Stimulated activated CD4-positive, alpha-beta T cell treated with anti-CD3 and anti-CD28 coated beads, Interleukin-12 subunit alpha, Interleukin-12 subunit beta, amount 100 ng/mL, for 48 hours (primary cell): ENCODE results near the gene CHD6.

ENCODE experiments used
- DNase-seq, 3 donors: peaks; one replicate each; pipeline ENCODE4 v3.0.0-alpha.2; 2020; ENCODE audit warnings: low read depth in 2 of 3, low spot score in 1 of 3

The CHD6 gene

GRCh38 chr20:41592516-41593216, 25.5 kb downstream of the CHD6 start:
- DNase-seq = no peak

DNA sequence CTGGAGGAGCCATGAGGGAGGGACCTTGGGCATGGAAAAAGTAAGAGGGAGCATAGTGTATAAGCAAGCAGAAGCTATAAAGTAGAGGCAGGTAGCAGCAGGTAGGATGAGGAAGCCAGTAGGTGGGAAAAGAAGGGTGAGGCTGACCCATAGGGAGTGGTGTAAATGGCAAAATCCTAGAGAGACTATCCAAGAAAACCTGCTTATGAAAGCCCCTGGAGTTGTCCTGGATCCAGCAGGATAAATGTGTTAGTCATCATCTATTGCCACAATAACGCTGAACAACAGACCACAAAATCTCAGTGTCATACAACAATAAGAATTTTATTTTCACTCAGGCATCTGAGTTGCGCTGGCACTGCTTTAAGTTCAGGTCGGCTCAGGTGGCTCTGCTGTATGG, 30.2 kb downstream of the CHD6 start:
- DNase-seq = no peak

- no peak for DNase-seq
Measured at GRCh38 chr20:41587523-41587922, 30.7 kb downstream of the CHD6 start.

DNA sequence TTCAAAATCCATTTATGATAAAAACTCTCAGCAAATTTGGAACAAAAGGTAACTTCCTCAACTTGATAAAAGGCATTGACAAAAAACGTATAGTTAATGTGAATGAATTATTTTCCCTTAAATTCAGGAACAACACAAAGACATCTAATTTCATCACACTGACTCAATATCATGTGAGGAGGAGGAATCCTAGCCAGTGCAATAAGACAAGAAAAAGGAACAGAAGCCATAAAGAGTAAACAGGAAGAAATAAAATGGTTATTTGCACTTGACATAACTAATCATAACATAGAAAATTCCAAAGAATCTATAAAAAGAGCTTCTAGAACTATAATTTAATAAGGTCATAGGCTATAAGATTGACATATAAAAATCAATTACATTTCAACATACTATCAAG, 31.4 kb downstream of the CHD6 start:
- no peak for DNase-seq

DNA sequence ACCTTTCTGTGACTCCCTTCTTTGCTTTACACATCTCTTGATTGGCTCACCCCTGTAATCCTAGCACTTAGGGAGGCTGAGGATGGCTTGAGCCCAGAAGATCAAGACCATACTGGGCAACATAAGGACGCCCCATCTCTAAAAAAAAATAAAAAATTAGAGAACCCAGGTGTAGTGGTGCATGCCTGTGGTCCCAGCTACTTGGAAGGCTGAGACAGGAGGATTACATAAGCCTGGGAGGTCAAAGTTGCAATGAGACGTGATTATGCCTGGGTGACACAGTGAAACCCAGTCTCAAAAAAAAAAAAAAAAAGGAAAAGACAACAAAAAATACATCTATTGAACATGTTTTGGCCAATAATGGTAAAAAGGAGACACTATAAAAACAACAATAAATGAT, 37.8 kb downstream of the CHD6 start:
- no peak for DNase-seq

GRCh38 chr20:41577129-41578009, 40.8 kb downstream of the CHD6 start:
- DNase-seq = no peak

- DNase-seq = no peak
Measured at GRCh38 chr20:41575412-41575811, 42.8 kb downstream of the CHD6 start.

GRCh38 chr20:41574802-41575389, 43.3 kb downstream of the CHD6 start:
- DNase-seq = no peak

GRCh38 chr20:41573955-41574354, 44.2 kb downstream of the CHD6 start:
- no peak for DNase-seq

DNA sequence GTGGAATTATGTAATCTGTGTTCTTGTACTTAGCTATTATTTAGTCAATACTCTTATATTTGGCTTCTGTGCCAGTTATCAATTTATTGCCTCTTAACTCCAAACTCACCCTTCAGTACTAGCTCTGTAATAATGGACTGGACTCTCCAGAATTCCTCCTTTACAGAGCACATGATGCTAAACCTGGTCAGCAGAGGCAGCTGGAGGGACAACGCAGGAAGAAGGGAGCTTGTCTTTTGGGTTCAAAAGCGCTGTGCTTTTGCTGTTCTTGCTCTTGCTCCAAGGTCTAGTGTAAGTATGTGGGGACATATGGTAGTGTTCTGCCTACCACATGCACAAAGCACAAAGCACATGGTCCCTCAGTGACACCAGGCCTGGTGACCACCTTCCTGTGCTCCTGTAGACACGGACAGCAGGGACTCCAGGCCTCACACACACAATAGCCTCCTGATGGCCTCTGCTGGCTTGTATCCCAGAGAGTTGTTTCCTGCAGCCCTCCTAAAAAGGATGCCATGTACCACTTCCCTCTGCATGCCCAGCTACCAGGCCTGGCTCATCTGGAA, 46.1 kb downstream of the CHD6 start:
- DNase-seq = no peak

DNA sequence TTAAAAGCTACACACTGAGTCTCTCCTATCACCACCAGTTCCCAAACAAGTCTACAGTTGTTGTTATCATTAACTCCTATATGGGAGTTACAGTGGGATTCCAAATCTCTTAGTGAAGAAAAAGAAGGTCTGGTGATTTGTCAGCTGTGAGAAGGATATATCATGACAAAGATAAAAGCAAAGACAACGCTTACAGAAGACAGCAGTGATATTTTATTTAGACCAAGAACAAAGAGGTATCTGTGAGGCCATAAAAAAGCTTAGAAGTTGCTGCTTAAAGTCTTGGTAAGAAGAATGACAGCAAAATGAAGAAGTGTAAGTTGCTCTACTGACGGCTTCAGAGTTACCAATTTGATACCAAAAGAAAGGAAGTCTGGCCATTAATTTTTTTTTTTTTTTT, 47.2 kb downstream of the CHD6 start:
- no peak for DNase-seq

DNA sequence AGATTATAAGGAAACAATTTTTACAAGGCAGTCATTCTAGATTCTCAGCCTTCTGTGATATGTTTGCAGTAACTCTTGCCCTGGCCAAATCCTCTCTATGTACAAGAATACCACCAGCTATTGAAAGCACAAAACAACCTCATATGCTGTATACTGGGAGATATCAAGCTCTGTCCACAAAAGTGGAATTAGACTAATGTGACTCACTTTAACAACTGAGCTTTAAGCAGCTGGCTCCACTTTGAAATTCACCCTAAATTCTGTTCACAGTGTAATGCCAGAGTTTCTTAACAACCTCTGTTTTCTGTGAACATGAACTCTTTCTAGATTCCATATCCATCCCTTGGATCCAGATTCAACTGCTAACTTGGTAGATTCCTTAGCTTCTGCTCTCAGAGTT, 47.6 kb downstream of the CHD6 start:
- DNase-seq = no peak

DNA sequence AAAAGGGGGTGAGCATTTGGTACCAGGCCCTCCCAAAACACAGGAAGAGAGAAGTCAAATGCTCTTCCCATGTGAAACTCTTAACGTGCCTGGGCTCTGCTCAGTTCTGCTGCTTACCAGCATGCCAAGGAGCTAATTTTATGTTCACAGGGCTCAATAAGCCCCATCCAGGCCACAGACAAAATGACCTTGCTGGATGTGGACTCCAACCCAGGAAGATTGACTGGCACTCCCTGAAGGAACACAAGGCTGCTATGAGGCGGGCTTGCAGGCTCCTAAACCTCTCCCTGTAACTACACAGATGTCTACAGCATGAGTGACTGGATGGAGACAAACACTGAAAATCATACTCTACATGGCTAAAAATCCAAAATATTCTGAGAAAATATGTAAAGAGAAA, 50.6 kb downstream of the CHD6 start:
- DNase-seq = no peak

- no peak for DNase-seq
Measured at GRCh38 chr20:41566896-41567527, 51.2 kb downstream of the CHD6 start.

GRCh38 chr20:41563087-41563486, 55.1 kb downstream of the CHD6 start:
- no peak for DNase-seq

DNA sequence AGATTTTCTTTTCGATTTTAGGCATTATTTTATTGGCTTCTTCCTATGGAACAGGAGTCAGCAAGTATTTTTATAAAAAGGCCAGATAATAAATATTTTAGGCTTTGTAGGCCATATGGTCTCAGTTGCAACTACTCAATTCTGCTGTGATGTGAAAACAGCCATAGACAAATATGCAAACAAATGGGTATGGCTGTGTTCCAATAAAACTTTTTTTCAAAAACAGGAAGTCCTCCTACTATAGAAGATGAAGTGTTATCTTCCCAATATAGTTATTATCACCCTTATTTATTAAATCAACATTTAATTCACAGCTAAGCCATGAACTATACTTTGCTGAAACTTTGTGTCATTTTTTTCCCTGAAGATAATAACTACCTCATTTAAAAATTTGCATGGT, 57.2 kb downstream of the CHD6 start:
- no peak for DNase-seq

- DNase-seq = no peak
Measured at GRCh38 chr20:41559658-41560057, 58.5 kb downstream of the CHD6 start.

- DNase-seq = no peak
Measured at GRCh38 chr20:41553142-41553879, 64.9 kb downstream of the CHD6 start.

DNA sequence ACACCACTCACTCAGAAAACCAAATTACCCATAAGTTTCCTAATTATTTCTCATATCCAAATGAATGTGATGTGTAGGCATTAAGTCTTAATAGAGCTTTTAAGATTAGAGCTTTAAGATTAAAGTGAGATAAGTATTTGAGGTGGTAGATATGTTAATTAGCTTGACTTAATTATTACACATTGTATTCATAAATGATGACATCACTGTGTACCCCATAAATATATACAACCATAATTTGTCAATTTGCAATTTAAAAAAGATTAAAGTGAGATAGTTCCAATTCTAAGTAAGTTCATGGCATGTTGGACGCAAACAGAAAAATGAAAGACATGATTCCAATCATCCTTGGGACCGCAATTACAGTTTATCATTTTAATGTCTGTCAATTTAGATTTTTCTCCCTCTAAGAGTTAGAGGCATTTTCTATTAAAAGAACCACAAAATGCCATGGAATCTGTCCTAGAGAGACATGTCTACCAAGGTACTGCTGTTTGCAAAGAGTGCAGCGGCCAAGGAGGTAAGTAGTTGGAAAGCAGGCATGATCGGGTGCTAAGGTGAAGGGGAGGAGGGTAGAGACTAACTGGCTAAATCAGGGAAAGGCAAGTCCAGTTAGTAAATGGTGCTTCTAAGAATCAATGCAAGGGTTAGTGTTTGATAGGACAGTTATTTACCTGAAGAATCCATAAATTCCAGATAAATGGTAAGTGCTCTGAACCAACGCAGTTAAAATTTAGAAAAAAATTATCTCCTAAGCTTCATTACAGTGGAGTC, 65.7 kb downstream of the CHD6 start:
- DNase-seq = no peak
